ENCODE results near the gene GGTLC1. TPM values are rescaled to one million over a fixed set of nuclear protein-coding genes. Genes with fewer than 3 reads are reported as not detected.
"Not testable (repeated sequence)": the region's sequence is repeated elsewhere in the genome, so short reads cannot be mapped to it uniquely, and the experiment has no call there.

The GGTLC1 gene
- polyA plus RNA-seq, 1 donor = 0.16 TPM

DNA sequence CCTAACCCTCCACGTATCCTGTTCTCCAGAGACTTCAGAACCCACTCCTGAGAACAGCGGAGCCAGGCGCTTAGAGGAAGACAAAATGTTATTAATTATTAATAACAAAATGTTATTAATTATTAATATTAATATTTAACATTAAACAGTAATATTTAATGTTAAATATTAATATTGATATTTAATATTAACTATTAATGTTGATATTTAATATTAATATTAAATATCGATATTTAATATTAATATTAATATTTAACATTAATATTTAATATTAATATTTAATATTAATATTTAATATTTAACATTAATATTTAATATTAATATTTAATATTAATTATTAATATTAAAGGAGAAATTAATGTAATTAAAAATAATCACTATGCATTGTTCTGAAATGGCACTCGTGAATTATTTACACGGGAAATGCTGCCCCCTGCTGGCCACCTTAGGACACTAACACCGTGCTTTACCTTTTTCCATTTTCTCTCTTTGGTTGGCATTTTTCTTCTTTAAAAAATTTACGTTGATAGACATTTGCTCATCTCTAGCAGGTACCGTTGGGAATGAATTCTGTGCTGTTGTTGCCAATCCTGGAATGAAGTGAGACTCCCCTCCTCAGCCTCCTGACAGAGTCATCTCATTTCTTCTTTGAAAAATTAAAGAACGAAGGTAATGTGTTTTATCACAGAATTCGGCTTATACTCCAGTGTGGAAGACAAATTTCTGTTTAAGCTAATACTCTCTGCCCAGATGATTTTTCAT is 7.5 kb upstream of the GGTLC1 start:
- Histone ChIP-seq H3K27ac (ENCODE audit: low read length) (no peak overlapping the region), H3K27me3 (ENCODE audit: control insufficient read depth, insufficient read depth, low read length) (no peaks in the 10 kb centered on the region), H3K36me3 (ENCODE audit: control insufficient read depth, insufficient read depth, low read length) (no peaks in the 10 kb centered on the region), H3K9me3 (ENCODE audit: control insufficient read depth, low read depth, low read length) (no peaks in the 10 kb centered on the region), H3K4me3 (ENCODE audit: low read length) (no peak overlapping the region), H3K4me1 (ENCODE audit: control insufficient read depth, insufficient read depth, low read length) (no peaks in the 10 kb centered on the region)
- 26% methylated on average over 6 of the region's 11 CpGs for WGBS (ENCODE audit: insufficient coverage, low lambda C conversion rate)
- DNase-seq = peak in 1 of 2 donors; percentile 19

GRCh38 chr20:23995291-23995690 is 6.7 kb upstream of the GGTLC1 start:
- H3K4me3 ChIP-seq (ENCODE audit: low read length); H3K9me3 ChIP-seq (ENCODE audit: control insufficient read depth, low read depth, low read length); H3K4me1 ChIP-seq (ENCODE audit: control insufficient read depth, insufficient read depth, low read length); H3K27me3 ChIP-seq (ENCODE audit: control insufficient read depth, insufficient read depth, low read length); H3K36me3 ChIP-seq (ENCODE audit: control insufficient read depth, insufficient read depth, low read length); H3K27ac ChIP-seq (ENCODE audit: low read length); DNase-seq: not testable (repeated sequence)
- no CpG with 5 or more reads among the region's 6 CpGs for WGBS (ENCODE audit: insufficient coverage, low lambda C conversion rate)

GRCh38 chr20:23994001-23994633 is 5.5 kb upstream of the GGTLC1 start:
- H3K27me3 ChIP-seq (ENCODE audit: control insufficient read depth, insufficient read depth, low read length); H3K27ac ChIP-seq (ENCODE audit: low read length); H3K9me3 ChIP-seq (ENCODE audit: control insufficient read depth, low read depth, low read length); H3K4me3 ChIP-seq (ENCODE audit: low read length); H3K4me1 ChIP-seq (ENCODE audit: control insufficient read depth, insufficient read depth, low read length); H3K36me3 ChIP-seq (ENCODE audit: control insufficient read depth, insufficient read depth, low read length); DNase-seq: not testable (repeated sequence)
- WGBS (ENCODE audit: insufficient coverage, low lambda C conversion rate) = no CpG with 5 or more reads among the region's 14 CpGs

DNA sequence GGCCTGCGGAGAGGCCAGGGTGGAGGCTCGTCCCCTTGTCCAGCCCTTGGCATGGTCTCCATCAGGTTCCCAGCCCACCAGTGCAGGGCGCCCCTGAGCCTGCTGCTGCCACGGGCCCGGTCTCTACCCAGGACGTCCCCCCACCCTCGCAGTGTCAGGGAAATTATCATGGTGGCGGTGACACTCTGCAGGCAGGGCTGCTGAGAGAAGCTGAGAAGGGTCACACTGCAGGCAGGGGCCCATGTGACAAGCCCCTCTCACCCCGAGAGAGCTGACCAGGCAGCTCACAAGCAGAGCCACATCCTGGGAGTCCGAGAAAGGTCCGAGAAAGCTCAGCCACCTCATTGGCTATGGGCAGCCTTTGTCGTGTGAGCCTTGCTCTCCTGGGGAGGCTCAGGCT is 4.9 kb upstream of the GGTLC1 start:
- H3K9me3 ChIP-seq (ENCODE audit: control insufficient read depth, low read depth, low read length); H3K27me3 ChIP-seq (ENCODE audit: control insufficient read depth, insufficient read depth, low read length); DNase-seq; H3K4me1 ChIP-seq (ENCODE audit: control insufficient read depth, insufficient read depth, low read length); H3K36me3 ChIP-seq (ENCODE audit: control insufficient read depth, insufficient read depth, low read length); H3K27ac ChIP-seq (ENCODE audit: low read length); H3K4me3 ChIP-seq (ENCODE audit: low read length): not testable (repeated sequence)
- no CpG with 5 or more reads among the region's 12 CpGs for WGBS (ENCODE audit: insufficient coverage, low lambda C conversion rate)

GRCh38 chr20:23990296-23990695 is 1.7 kb upstream of the GGTLC1 start:
- not testable (repeated sequence) for H3K4me3 ChIP-seq (ENCODE audit: low read length); H3K4me1 ChIP-seq (ENCODE audit: control insufficient read depth, insufficient read depth, low read length)
- WGBS (ENCODE audit: insufficient coverage, low lambda C conversion rate) = no CpG with 5 or more reads among the region's 12 CpGs

DNA sequence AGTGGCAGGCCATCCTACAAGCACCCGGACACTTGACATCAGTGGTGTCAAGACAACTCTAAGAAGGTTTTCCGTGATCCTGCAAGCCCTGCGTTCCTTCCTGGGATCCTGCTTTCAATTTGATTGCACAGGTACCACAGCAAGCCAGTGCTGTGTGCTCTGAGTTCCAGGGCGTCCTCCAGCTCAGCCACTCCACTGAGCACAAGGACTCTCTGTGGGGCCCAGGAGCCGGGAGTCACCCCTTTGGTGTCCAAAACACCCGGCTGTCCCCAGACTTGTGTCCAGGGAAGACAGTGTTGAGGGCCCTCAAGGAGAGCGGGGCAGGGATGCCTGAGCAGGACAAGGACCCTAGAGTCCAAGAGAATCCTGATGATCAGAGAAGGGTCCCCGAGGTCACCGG is 387 bp upstream of the GGTLC1 start:
- H3K4me3 ChIP-seq (ENCODE audit: low read length); H3K27ac ChIP-seq (ENCODE audit: low read length); H3K9me3 ChIP-seq (ENCODE audit: control insufficient read depth, low read depth, low read length); H3K36me3 ChIP-seq (ENCODE audit: control insufficient read depth, insufficient read depth, low read length); H3K4me1 ChIP-seq (ENCODE audit: control insufficient read depth, insufficient read depth, low read length); DNase-seq; H3K27me3 ChIP-seq (ENCODE audit: control insufficient read depth, insufficient read depth, low read length): not testable (repeated sequence)
- no CpG with 5 or more reads among the region's 9 CpGs for WGBS (ENCODE audit: insufficient coverage, low lambda C conversion rate)

More at GRCh38 chr20:23990296-23990695, 1.7 kb upstream of the GGTLC1 start:
- H3K27ac ChIP-seq (ENCODE audit: low read length); H3K9me3 ChIP-seq (ENCODE audit: control insufficient read depth, low read depth, low read length); DNase-seq; H3K27me3 ChIP-seq (ENCODE audit: control insufficient read depth, insufficient read depth, low read length); H3K36me3 ChIP-seq (ENCODE audit: control insufficient read depth, insufficient read depth, low read length): not testable (repeated sequence)

- not testable (repeated sequence) for H3K27ac ChIP-seq (ENCODE audit: low read length)
Observed at GRCh38 chr20:23986716-23987115, 1.9 kb downstream of the GGTLC1 start.

GRCh38 chr20:23986310-23986709 is 2.3 kb downstream of the GGTLC1 start:
- H3K4me3 ChIP-seq (ENCODE audit: low read length); H3K4me1 ChIP-seq (ENCODE audit: control insufficient read depth, insufficient read depth, low read length); H3K27ac ChIP-seq (ENCODE audit: low read length); H3K27me3 ChIP-seq (ENCODE audit: control insufficient read depth, insufficient read depth, low read length); H3K9me3 ChIP-seq (ENCODE audit: control insufficient read depth, low read depth, low read length); H3K36me3 ChIP-seq (ENCODE audit: control insufficient read depth, insufficient read depth, low read length); DNase-seq: not testable (repeated sequence)
- WGBS (ENCODE audit: insufficient coverage, low lambda C conversion rate) = no CpG with 5 or more reads among the region's 14 CpGs

More at GRCh38 chr20:23986716-23987115, 1.9 kb downstream of the GGTLC1 start:
- no CpG with 5 or more reads among the region's 3 CpGs for WGBS (ENCODE audit: insufficient coverage, low lambda C conversion rate)
- not testable (repeated sequence) for DNase-seq; H3K9me3 ChIP-seq (ENCODE audit: control insufficient read depth, low read depth, low read length); H3K27me3 ChIP-seq (ENCODE audit: control insufficient read depth, insufficient read depth, low read length); H3K4me3 ChIP-seq (ENCODE audit: low read length); H3K36me3 ChIP-seq (ENCODE audit: control insufficient read depth, insufficient read depth, low read length); H3K4me1 ChIP-seq (ENCODE audit: control insufficient read depth, insufficient read depth, low read length)

DNA sequence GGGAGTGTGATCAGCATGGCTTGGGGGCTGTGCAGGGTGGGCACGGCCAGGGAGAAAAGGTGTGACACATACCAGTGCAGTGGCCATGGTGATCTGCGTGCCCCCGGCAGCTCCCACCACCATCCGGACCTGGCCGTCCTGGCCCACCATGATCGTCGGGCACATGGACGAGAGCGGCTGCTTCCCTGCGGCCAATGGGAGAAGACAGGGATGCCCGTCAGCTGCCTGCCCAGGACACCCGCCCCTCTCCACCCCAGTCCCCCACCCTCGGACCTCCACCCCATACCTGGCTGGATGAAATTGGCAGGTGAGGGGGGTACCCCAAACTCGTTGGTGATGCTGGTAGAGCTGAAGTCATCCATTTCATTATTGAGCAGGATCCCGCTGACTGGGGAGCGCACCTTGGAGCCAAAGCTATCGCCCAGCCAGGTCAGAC is 2.8 kb downstream of the GGTLC1 start:
- not testable (repeated sequence) for H3K36me3 ChIP-seq (ENCODE audit: control insufficient read depth, insufficient read depth, low read length); H3K27me3 ChIP-seq (ENCODE audit: control insufficient read depth, insufficient read depth, low read length)

GRCh38 chr20:23985066-23985789 is 3.4 kb downstream of the GGTLC1 start:
- H3K36me3 ChIP-seq (ENCODE audit: control insufficient read depth, insufficient read depth, low read length); H3K27ac ChIP-seq (ENCODE audit: low read length); H3K4me3 ChIP-seq (ENCODE audit: low read length); DNase-seq; H3K9me3 ChIP-seq (ENCODE audit: control insufficient read depth, low read depth, low read length); H3K27me3 ChIP-seq (ENCODE audit: control insufficient read depth, insufficient read depth, low read length); H3K4me1 ChIP-seq (ENCODE audit: control insufficient read depth, insufficient read depth, low read length): not testable (repeated sequence)
- no CpG with 5 or more reads among the region's 15 CpGs for WGBS (ENCODE audit: insufficient coverage, low lambda C conversion rate)

More for the DNA sequence above, 2.8 kb downstream of the GGTLC1 start:
- H3K4me3 ChIP-seq (ENCODE audit: low read length); H3K27ac ChIP-seq (ENCODE audit: low read length); H3K9me3 ChIP-seq (ENCODE audit: control insufficient read depth, low read depth, low read length); H3K4me1 ChIP-seq (ENCODE audit: control insufficient read depth, insufficient read depth, low read length); DNase-seq: not testable (repeated sequence)
- no CpG with 5 or more reads among the region's 17 CpGs for WGBS (ENCODE audit: insufficient coverage, low lambda C conversion rate)

Data from large intestine (tissue), 3 donors.